ENCODE data around the gene TXNDC16. TPM values are rescaled to one million over a fixed set of nuclear protein-coding genes. Genes with fewer than 3 reads are reported as not detected.

The TXNDC16 gene
- total RNA-seq, 1 experiment from 2014 or later: 13.2 TPM

DNA sequence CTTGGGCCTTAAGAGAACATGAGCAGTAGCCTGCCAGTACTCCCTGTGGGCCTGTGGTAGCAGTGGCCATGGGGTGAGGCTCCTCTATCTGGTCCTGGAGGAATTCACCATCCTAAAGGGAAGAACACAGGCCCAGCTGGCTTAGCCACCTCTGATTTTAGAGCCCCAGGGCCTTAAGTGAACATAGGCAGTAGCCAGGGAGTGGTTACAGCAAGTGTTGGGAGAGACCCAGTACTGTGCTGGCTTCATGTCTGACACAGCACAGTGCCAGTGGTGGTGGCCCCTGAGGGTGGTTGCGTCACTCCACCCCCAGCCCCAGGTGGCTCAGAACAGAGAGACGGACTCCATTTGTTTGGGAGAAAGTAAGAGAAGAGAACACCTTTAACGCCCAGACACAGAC lies 105.1 kb downstream of the TXNDC16 start:
- Histone ChIP-seq H3K27ac (ENCODE audit: insufficient read length, low read depth, low read length) (no peak overlapping the region), H3K4me2 (ENCODE audit: insufficient read depth, insufficient read length, low read length) (no peak overlapping the region), H4K91ac (ENCODE audit: insufficient read length, low read depth, low read length) (no peak overlapping the region), H3K9ac (ENCODE audit: extremely low read depth, insufficient read length, low read length) (no peak overlapping the region), H3T11ph (ENCODE audit: low read length) (no peak overlapping the region), H2BK120ac (ENCODE audit: low read depth, low read length, poor library complexity, severe bottlenecking) (no peak overlapping the region), H4K20me1 (ENCODE audit: control insufficient read depth, insufficient read depth, insufficient read length) (no peaks in the 10 kb centered on the region), H3K27me3 (ENCODE audit: insufficient read depth, low read length) (no peaks in the 10 kb centered on the region), H2AFZ (ENCODE audit: low read length) (no peak overlapping the region), H2BK15ac (ENCODE audit: low read depth, low read length) (no peak overlapping the region), H3K18ac (ENCODE audit: insufficient read length, low read depth, low read length) (no peak overlapping the region), H3K9me3 (ENCODE audit: control insufficient read depth, low read depth, low read length) (no peaks in the 10 kb centered on the region), H2BK5ac (ENCODE audit: insufficient read length, low read length) (no peak overlapping the region), H3K23me2 (ENCODE audit: insufficient read length, low read depth, low read length, poor library complexity, severe bottlenecking) (no peaks in the 10 kb centered on the region), H3K79me2 (ENCODE audit: insufficient read depth, low read length) (no peaks in the 10 kb centered on the region), H3K14ac (ENCODE audit: insufficient read depth, low read length) (no peak overlapping the region), H2AK5ac (ENCODE audit: insufficient read length, low read length) (no peak overlapping the region), H3K4me1 (ENCODE audit: insufficient read depth, low read length) (no peaks in the 10 kb centered on the region), H3K56ac (ENCODE audit: insufficient read length, low read depth, low read length) (no peak overlapping the region), H2BK20ac (ENCODE audit: low read depth, low read length, poor library complexity, severe bottlenecking) (no peak overlapping the region), H4K8ac (replicated peaks; ENCODE audit: insufficient read length, low read depth, low read length) (no peak overlapping the region), H4K5ac (ENCODE audit: insufficient read length, low read depth, low read length) (no peak overlapping the region), H2BK12ac (ENCODE audit: insufficient read length, low read depth, low read length) (no peak overlapping the region), H3K23ac (ENCODE audit: insufficient read length, low read depth, low read length) (no peak overlapping the region), H3K4ac (ENCODE audit: low read depth, low read length) (no peak overlapping the region), H3K79me1 (ENCODE audit: insufficient read depth, low read depth, low read length, poor library complexity, severe bottlenecking) (no peaks in the 10 kb centered on the region)
- H3K4me3 Mint-ChIP-seq: no peak overlapping the region
- H3K27me3 Mint-ChIP-seq (ENCODE audit: low read depth): no peaks in the 10 kb centered on the region
- peaks cover 0 to 4% (median 2%) of the 10 kb centered on the region in 3 experiments; a peak in 3 of 7 replicates for H3K36me3 Mint-ChIP-seq (ENCODE audit: insufficient read depth in 1 of 3, low read depth in 3 of 3)
- H3K9me3 Mint-ChIP-seq: no peaks in the 10 kb centered on the region; a peak in 1 of 5 replicates
- H3K27ac Mint-ChIP-seq: no peak overlapping the region
- no peak for DNase-seq
- TF ChIP-seq CTCF (conservative IDR thresholded peaks at IDR 0.05): no peak
- no peaks in the 10 kb centered on the region for H3K4me1 Mint-ChIP-seq
- no CpG with 5 or more reads among the region's 3 CpGs for WGBS (ENCODE audit: extremely low coverage, insufficient read length, low lambda C conversion rate)

Data from H9 (cell line).